ENCODE measurements around the gene COL4A4. TPM values are rescaled to one million over a fixed set of nuclear protein-coding genes. Genes with fewer than 3 reads are reported as not detected.

COL4A4 gene
- total RNA-seq, 1 experiment from 2014 or later = 3.1 TPM

GRCh38 chr2:227186751-227187150 is 22.7 kb upstream of the COL4A4 start (continued):
- no peak for TF ChIP-seq ATF2 (CRISPR knock-in tag; IDR thresholded peaks at IDR 0.05; ENCODE audit: borderline replicate concordance, low read depth)
- TF ChIP-seq ZMAT4 (CRISPR knock-in tag; IDR thresholded peaks at IDR 0.05) = no peak

- Mint-ChIP-seq H3K4me1 (peaks cover 44% of the 10 kb centered on the region), H3K27ac (no peak overlapping the region), H3K9me3 (peaks cover 16% of the 10 kb centered on the region), H3K36me3 (peaks cover 9% of the 10 kb centered on the region; the same call in 1 of the 2 replicates), H3K27me3 (ENCODE audit: low read depth) (no peaks in the 10 kb centered on the region), H3K4me3 (no peak overlapping the region)
- CTCF ChIA-PET = interaction anchor here (0.8 to 1.8 kb wide), 3 partner anchors 9 to 53 kb away, joined by 3 to 7 read pairs (median 4); no protein-coding TSS in a partner anchor
- POLR2A ChIA-PET = interaction anchor here (0.7 kb wide), 1 partner anchor 454 kb away, joined by 3 read pairs; no protein-coding TSS in a partner anchor
- TF ChIP-seq E2F4 (CRISPR knock-in tag; IDR thresholded peaks at IDR 0.05; ENCODE audit: borderline replicate concordance, low read depth) = no peak
- TF ChIP-seq NFE2L1 (CRISPR knock-in tag; IDR thresholded peaks at IDR 0.05) = no peak
- no peak for TF ChIP-seq IRF2 (CRISPR knock-in tag; IDR thresholded peaks at IDR 0.05; ENCODE audit: borderline replicate concordance, low read depth)
- no peak for TF ChIP-seq GABPB1 (CRISPR knock-in tag; IDR thresholded peaks at IDR 0.05)
- TF ChIP-seq FOXP1 (CRISPR knock-in tag; IDR thresholded peaks at IDR 0.05; ENCODE audit: borderline replicate concordance) = no peak
- TF ChIP-seq IRF1 (CRISPR knock-in tag; IDR thresholded peaks at IDR 0.05) = no peak
- DNase-seq (ENCODE audit: low spot score) = no peak
- peak; percentile 62 for ATAC-seq
Measured at GRCh38 chr2:227185615-227186232, 21.7 kb upstream of the COL4A4 start.

- H3K4me3 Mint-ChIP-seq = no peak overlapping the region
- TF ChIP-seq ZNF532 (CRISPR knock-in tag; IDR thresholded peaks at IDR 0.05; ENCODE audit: borderline replicate concordance) (no peak), PRRX2 (CRISPR knock-in tag; IDR thresholded peaks at IDR 0.05) (no peak), ELF4 (CRISPR knock-in tag; IDR thresholded peaks at IDR 0.05; ENCODE audit: low read depth) (no peak), E2F1 (CRISPR knock-in tag; IDR thresholded peaks at IDR 0.05) (no peak), ERG (CRISPR knock-in tag; IDR thresholded peaks at IDR 0.05) (no peak), CREM (CRISPR knock-in tag; IDR thresholded peaks at IDR 0.05) (no peak), ARID4B (CRISPR knock-in tag; IDR thresholded peaks at IDR 0.05; ENCODE audit: borderline replicate concordance) (no peak)
Measured at GRCh38 chr2:227183657-227184367, 19.8 kb upstream of the COL4A4 start.

More at GRCh38 chr2:227183657-227184367, 19.8 kb upstream of the COL4A4 start:
- H3K27ac Mint-ChIP-seq = no peak overlapping the region
- H3K9me3 Mint-ChIP-seq = peaks cover 16% of the 10 kb centered on the region
- DNase-seq (ENCODE audit: low spot score) = no peak
- peaks cover 46% of the 10 kb centered on the region for H3K4me1 Mint-ChIP-seq
- no peaks in the 10 kb centered on the region for H3K27me3 Mint-ChIP-seq (ENCODE audit: low read depth)
- no peak for ATAC-seq
- H3K36me3 Mint-ChIP-seq = peaks cover 9% of the 10 kb centered on the region; the same call in 1 of the 2 replicates
- ChIA-PET CTCF (no interaction called here), POLR2A (no interaction called here)

Data from WTC11 (cell line).